Measurements from ENCODE around the gene CNTN6.
"Not testable (repeated sequence)": the region's sequence is repeated elsewhere in the genome, so short reads cannot be mapped to it uniquely, and the experiment has no call there.

The CNTN6 gene

DNA sequence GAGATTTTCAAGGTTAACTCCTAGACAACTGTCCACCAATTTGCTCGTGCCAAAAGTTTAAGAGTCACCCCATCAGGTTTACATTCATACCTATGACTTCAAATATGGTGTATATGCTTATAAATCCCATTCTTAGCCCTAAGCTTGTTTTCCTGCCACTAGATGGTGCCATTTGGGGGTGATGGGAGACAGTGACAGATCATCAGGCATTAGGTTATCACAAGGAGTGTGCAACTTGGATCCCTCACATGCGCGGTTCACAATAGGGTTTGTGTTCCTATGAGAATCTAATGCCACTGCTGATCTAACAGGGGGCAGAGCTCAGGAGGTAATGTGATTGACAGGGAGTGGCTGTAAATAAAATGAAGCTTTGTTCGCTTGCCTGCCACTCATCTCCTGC, 182.7 kb downstream of the CNTN6 start:
- DNase-seq (ENCODE audit: low read depth, low spot score): no peak

DNA sequence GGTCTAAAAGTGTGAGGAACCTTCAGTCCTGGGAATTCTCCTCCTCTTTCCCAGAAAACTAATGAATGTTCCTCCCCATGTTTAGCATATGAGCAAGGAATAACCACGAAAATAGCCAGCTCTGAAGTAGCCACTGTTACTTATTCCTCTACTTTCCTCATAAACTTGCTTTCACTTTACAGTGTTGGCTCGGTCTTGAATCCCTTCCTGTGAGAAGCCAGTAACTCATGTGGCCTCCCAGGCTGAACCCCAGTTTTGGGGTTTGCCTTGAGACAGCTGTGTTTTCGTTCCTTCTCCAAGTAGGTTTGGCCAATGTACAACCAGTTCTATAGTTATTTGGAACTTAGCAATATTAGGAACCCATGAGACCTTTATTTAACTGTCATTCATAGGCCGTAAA, 195.0 kb downstream of the CNTN6 start:
- DNase-seq (ENCODE audit: low read depth, low spot score): no peak

DNA sequence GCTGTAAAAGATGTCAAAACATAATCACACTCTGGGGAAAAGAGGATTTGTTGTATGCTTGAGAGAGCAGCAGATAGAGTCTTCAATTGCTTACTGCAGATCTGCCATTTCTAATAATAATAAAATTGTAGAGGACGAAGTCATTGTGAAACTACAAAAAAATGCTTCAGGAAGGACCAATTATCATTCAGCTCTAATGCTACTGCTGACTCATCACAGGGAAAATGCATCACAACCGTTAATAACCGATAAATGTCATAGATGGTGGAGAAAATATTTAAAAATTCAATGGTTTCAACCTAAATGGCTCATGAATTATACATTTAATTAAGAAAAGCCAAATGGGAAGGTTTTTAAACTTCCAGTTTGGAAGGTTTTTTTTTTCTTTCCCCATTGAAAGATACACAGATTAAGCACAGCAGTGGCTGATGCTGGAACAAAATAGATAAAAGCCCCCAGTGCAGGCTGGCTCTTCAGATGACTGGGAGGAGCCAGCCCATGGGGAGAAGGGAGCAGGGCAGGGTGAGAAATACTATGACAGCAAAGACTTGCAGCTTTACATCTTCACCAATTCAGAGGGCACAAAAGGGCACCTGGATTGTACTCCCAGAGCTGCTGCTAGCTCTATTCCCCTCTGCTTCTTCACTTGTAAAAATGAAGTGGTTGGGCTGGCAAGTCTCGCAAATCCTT, 196.1 kb downstream of the CNTN6 start:
- no peak for DNase-seq (ENCODE audit: low read depth, low spot score)

DNA sequence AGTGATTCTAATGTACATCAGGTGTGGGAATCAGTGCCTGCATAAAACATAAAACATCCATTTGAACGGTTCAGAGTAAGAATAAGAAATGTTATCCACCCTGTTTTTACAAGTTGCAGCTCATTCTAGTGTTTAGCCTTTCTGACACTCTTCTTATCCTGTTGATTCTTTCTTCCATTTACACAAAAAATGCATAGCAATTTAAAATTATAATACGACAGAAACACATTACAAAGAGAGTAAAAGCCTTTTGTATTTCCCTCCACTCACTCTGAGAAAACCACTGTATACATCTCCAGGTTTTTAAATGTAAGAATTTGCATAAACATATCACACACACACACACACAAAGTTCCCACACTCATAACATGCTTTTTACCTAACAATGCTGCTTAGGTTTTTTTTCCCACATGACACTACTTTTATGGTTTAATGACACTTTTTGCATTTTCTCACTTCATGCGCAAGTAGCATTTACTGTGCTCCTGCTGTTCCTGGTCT, 199.8 kb downstream of the CNTN6 start:
- DNase-seq (ENCODE audit: low read depth, low spot score): no peak

DNA sequence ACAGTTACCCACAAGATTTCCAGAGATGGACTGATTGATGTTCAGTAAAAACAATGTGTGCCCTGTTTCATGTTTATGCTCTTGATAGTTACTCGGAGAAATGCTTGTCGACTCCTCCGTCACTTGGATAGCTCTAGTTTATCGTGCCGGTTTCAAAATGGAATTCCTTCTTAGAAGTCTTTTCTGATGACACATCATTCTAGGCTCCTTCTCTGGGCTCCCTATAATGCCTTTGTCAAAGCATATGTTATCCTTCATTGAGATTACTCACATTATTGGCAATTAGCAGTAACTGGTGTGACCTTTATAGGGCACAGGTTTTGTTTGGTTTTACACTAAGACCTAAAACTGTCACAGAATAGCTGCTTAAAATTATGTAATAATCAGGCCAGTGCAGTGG, 201.8 kb downstream of the CNTN6 start:
- no peak for DNase-seq (ENCODE audit: low read depth, low spot score)

DNA sequence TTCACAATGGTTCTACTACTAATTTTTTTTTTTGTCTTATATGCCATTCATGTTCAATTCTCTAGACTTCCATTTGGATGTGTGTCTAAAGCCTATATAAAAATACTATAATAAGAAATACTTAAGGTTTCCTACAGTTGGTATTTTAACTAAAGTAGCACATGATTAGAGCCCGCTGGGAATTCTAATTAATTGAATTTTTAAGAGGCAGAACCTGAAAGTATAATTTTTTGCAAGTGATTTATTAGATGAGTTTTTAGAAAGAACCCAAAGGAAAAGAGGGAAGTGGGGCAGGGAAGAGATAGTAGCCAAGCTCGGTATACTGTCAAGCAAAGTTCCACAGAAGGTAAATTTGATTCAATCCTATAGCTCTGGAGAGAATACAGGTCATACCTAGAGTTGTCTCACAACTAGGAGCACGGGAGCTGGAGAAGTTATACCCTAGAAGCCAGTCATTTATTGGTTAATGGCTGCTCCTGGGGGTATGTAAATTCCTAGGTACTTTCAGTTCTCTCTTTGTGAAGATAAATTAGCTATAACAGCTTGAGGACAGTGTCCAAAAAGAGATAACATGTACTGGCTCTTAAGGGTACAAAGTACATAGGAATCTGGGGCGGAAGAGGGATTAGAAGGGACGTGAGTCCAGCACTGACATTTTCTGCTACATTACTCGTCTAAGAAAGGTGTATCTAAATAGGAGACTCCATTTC, 225.6 kb downstream of the CNTN6 start:
- DNase-seq (ENCODE audit: low read depth, low spot score): no peak

DNA sequence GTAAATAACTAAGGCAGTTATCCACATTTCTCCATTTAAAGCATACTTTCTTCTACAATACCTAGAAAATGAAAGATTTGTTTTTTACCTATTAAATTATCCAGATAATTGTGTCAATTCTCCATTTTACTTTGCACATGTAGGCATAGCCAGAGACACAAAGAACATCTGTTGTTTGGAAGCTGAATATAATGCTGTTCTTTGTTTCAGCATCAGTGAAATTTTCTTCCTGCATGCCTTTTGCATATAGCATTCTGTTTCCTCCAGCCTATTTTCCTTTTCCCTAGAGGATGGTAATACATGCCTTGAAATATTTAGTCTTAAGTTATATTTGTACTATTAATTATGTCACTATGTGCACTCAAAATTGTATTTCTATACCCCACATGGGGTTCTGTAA, 233.7 kb downstream of the CNTN6 start:
- no peak for DNase-seq (ENCODE audit: low read depth, low spot score)

DNA sequence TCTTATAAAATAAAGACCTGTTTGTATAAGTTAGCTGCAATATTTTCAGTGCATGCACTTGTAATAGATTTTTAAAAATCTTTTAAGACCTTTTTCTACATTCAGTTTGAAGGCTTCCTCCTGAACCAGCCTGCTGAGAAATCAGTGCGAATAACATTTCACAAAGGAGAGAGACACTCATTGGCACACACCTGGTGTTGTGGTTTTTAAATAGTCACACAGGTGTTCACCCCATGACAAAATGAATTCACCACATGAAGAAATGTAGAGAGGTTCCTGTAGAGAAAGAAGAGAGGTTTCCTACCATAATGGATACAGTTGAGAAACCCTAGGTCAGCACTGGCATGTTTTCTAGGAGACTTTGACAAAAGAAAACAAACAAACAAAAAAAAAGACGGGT, 237.3 kb downstream of the CNTN6 start:
- DNase-seq (ENCODE audit: low read depth, low spot score): no peak

DNA sequence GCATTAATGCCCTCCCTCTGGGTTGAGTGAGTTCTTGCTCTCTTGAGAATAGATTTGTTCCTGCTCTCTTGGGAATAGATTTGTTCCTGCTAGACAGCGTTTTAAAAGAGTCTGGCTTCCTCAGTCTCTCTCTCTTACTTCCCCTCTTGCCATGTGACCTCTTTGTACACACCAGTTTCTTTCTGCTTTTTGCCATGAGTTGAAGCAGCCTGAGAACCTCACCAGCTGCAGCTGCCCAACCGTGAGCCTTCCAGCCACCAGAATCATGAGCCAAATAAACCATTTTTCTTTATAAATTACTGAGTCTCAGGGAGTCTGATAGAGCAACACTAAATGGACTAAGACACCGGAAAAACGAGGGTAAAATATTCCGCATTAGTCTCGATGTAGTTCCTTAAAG, 253.6 kb downstream of the CNTN6 start:
- DNase-seq (ENCODE audit: low read depth, low spot score): no peak

DNA sequence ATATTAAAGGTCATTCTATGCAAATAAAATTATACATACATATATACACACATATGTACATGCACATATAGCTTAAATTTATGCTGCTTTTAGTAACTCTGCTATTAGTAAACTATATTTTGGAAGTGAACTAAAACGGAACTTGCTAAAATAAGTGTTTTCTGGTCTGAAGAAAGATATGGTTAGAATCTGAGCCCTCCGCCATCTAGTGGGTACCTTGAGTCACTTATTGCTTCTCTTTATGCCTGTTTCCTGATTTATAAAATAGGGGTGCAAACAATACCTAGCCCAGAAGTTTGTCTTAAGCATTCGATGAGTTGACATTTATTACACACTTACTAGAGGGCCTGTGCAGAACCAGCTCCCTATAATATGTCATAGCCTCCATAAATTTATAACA, 255.7 kb downstream of the CNTN6 start:
- DNase-seq (ENCODE audit: low read depth, low spot score): no peak

DNA sequence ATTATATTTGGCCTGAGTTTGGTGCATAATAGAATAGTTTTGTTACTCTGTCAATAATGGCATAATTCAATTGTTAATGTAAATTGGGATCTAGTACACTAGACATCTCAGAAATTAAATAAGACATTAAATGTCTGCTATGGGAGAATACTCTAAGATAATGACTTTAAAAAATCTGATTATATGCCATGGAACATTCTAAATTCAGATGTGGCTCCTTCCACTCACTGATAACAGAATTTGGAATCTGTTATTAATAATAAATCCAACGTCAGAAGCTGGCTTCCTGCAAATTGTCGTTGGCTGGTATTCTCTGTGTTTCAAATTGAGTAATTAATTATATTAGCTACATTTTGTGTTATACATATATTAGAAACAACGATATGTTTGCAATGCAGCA, 258.1 kb downstream of the CNTN6 start:
- DNase-seq (ENCODE audit: low read depth, low spot score): no peak

DNA sequence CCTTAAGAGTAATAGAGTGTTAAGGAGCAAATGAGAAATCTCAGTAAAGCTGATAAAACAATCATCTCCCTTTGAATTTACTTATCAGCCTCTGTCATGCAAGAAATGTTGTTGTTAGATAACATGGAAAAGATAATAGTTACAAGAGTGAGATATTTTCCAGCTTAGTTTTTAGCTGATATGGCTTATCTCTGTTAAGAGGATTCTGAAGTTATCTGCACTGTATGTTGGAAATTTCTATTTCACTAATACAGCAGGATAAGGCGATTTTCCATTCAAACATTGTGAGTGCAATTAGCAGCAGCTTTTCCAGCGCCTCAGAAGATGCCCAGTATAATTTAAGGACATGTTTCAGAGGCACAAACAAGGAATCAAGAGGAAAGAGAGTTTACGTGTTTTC, 262.9 kb downstream of the CNTN6 start:
- DNase-seq (ENCODE audit: low read depth, low spot score): no peak

DNA sequence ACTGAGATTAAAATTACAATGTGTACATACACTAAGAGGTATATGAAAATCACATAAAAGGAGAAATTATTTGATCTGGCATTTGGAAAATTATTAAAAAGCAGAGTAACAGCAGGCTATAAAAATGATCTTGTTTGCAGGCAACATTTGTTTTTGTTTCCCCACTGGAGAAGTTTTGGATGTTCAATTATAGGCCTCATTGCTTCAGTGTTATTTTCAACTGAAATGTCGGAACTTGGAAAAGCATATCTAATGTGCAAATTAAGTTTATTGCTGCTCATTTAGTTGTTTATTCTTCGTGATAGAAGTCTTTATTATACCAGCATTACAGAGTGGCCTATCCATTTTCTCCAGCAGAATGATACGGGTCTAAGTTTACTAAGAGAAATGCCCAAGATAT, 263.3 kb downstream of the CNTN6 start:
- DNase-seq (ENCODE audit: low read depth, low spot score): no peak

DNA sequence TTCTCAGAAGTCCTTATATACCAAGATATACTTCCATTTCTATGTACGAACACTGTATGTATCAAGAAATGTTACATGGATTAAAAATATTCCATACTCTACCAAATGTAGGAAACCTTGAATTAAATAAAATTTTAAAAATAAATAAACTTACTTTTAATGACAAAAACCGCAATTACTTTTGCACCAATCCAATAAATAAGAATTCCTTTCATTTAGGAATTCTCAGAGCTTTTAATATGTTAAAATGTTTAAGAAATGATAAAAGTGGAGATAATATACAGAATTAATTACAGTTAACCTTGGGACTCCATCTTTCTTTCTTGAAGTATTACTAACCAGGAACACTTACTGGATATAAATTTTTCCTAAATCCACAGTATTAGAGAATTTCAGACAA, 272.7 kb downstream of the CNTN6 start:
- no peak for DNase-seq (ENCODE audit: low read depth, low spot score)

DNA sequence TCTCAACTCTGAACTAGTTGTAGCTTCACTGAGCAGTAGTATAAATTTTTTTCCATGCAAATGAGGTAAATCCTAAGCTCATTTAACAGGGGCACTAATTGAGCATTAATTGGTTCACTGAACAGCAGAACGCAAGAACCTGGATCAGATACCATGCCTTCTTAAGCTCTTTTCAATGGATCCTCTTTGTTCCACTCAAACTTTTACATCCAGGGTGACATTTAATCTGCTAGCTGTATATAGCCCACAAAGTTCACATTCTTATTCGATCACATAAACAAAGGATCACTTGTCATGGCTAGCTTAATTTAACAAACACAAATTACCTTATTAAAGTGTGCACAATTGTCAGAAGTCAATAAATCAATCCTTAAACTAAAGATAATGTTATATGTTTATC, 281.6 kb downstream of the CNTN6 start:
- no peak for DNase-seq (ENCODE audit: low read depth, low spot score)

DNA sequence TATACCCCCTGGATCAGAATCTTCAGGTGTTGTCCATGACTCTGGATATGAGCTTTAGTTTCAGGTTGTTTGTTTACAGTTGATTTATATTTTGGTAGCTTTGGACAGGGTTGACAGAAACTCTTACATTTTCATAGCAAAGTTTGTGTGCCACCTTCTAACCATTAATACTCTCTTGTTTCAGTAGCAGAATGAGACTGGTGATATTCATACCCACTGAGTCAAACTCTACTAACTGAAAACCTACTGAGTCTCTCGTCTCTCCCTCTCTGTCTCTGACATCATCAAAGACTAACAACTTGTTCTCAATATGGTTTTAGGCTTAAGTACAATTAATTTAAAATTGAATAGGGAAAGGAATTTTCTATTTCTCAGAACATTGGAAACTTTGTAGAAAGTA, 282.3 kb downstream of the CNTN6 start:
- DNase-seq (ENCODE audit: low read depth, low spot score): no peak

DNA sequence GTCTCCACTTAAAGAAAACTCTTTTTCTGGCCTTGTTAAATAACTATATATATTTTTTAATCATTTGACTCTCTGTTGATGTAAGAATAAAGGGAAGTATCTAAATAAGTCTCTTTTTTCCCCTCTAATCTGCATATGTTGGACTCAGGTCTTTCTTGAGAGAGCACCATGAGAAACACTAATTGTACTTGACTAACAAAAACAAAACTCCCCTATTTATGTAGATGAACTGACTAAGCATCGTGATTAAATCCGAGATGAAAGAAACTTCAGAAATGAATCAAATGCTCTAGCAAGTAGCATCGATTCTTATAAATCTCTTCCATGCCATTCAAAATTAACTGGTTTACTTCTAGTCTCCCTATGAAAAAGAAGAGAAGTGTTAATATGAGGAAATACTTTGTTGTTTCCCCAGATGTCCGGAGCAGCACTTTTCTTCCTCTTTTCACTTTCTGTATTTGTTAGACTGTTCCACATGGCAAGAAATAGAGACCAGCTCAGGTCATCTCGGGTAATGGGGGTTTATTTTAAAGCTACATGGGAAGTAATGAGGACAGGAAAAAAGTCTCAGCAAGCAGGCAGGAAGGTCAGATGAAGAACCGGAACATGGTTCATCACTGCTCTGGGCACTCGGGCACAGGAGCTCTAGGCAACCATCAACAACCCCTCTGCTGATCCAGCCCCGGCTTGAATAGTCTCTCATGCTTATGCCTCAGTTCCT, 288.3 kb downstream of the CNTN6 start:
- DNase-seq (ENCODE audit: low read depth, low spot score): no peak

DNA sequence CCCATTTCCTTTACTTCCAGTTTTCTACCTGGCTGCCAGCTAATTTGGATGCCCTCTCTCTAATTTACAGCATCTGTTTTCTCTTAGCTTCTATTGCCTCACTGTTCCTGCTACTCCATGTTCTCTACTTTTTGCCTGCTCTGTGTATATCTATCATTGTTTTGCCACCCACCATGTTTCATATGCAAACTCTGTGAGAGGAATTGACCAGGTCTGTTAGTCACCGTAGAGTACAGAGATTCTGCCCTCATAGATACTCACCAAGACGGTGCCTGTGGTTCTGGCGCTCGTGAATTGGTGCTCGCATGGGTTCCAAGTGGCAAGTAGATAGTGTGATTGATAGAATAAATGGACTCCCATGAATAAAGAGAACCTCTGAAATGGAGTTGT, 288.8 kb downstream of the CNTN6 start:
- DNase-seq (ENCODE audit: low read depth, low spot score): no peak

DNA sequence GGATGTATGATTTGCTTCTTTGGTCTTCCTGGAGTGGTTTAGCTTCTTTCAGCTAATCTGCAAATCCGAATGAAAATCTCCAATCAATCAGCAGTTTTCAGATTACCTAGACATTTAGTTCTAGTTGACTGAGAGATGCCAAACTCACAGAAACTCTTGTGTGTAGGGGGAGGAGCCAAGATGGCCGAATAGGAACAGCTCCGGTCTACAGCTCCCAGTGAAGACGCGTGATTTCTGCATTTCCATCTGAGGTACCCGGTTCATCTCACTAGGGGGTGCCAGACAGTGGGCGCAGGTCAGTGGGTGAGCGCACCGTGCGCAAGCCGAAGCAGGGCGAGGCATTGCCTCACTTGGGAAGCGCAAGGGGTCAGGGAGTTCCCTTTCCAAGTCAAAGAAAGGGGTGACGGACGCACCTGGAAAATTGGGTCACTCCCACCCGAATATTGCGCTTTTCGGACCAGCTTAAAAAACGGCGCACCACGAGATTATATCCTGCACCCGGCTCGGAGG, 294.6 kb downstream of the CNTN6 start:
- not testable (repeated sequence) for DNase-seq (ENCODE audit: low read depth, low spot score)

DNA sequence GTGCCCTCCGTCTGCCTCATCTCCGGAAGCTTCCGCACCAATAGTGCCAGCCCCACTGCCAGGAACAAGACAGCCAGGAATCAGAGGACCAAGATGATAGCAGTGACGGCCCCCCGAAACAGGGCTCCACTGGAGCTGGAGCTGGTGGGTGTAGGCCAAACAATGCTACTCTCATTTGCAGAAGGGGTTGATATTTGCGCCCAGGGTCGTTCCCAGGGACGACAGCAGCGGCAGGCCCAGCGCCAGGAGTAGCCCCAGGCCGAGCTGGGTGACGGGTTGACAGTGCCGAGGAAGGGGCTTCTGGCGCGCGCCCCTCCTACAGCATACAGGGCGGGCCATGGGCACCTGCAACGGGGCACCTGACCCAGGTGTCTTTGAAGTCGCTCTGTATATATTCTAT, 301.4 kb downstream of the CNTN6 start:
- DNase-seq (ENCODE audit: low read depth, low spot score): no peak

DNA sequence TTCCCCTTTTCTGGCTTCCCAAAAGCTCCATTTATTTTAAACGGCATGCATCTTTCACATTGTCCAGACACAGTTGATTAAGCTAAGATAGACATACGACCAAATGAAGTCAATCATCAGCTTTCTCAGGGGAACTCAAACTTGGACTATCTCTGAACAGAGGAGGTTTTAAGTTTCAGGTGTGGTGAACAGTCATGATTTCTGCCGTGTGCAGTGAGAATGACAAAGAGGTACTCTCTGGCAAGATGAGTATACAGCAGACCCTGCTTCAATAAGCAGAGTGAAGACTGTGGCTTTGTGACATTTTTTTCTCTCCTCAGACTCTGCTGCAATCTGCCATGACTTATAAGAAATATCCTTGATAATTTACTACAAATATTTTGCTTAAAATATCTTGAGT, 307.7 kb downstream of the CNTN6 start:
- DNase-seq (ENCODE audit: low read depth, low spot score): no peak

DNA sequence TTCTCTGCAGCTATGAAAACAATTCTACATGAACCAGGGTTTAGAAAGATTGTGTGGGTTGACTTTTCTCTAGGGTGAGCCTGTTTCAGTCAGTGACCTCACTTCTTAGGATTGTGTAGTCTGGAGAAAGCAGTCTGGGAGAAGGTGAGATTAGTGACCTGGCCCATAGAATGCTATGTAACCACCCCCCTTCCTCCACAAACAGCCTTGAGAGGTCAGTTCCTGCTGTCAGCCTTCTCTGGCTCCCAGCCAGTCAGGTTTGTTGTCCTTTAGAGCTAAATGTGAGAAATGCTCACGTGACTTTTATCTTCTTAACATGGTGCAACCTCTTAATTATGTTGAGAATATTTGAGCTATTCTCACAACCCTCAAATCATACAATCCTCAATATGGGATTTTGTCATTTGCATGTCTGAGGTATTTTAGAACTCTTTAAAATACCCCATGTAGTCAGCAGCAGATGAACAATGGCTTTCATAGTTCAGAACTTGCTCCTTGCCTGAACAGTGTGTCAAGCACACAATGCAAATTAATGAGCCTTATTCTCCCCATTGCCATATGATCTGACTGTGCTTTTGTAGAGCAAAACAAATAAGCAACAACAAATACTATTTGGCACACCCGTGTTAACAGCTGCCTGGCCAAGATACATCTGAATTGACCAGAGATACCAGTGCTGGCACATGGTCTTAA, 311.6 kb downstream of the CNTN6 start:
- DNase-seq (ENCODE audit: low read depth, low spot score): no peak

All from smooth muscle cell of the brain vasculature (primary cell).